HEK293 (cell line): Measurements from ENCODE around the gene ARHGAP26.

ENCODE experiments used
- CTCF ChIP-seq: fragments of 450-650 bp; formaldehyde crosslinking; IDR thresholded peaks from 2 replicates; pipeline ENCODE4 v1.5.1; 2016; ENCODE audit warnings: missing biosample characterization, missing genetic modification characterization
- GFI1B ChIP-seq: fragments of 450-650 bp; formaldehyde crosslinking; IDR thresholded peaks from 2 replicates; pipeline ENCODE4 v1.5.1; 2016; ENCODE audit warnings: missing biosample characterization, missing genetic modification characterization
- KLF10 ChIP-seq: fragments of 450-650 bp; IDR thresholded peaks from 2 replicates; pipeline ENCODE4 v1.5.1; 2018; ENCODE audit warnings: missing biosample characterization, mild to moderate bottlenecking, missing genetic modification characterization
- KLF7 ChIP-seq: fragments of 450-650 bp; formaldehyde crosslinking; IDR thresholded peaks from 2 replicates; pipeline ENCODE4 v1.5.1; 2016; ENCODE audit warnings: missing biosample characterization, missing genetic modification characterization, borderline replicate concordance
- PATZ1 ChIP-seq: fragments of 450-650 bp; formaldehyde crosslinking; IDR thresholded peaks from 2 replicates; pipeline ENCODE4 v1.5.1; 2016; ENCODE audit warnings: missing biosample characterization, missing genetic modification characterization
- PRDM1 ChIP-seq: fragments of 450-650 bp; formaldehyde crosslinking; IDR thresholded peaks from 2 replicates; pipeline ENCODE4; 2016; ENCODE audit warnings: missing biosample characterization, missing genetic modification characterization
- RBAK ChIP-seq: fragments of 450-650 bp; formaldehyde crosslinking; IDR thresholded peaks from 2 replicates; pipeline ENCODE4 v1.5.1; 2016; ENCODE audit warnings: missing biosample characterization, missing genetic modification characterization
- ZNF2 ChIP-seq: fragments of 450-650 bp; formaldehyde crosslinking; IDR thresholded peaks from 2 replicates; pipeline ENCODE4 v1.5.1; 2016; ENCODE audit warnings: missing biosample characterization, missing genetic modification characterization
- ZNF449 ChIP-seq: fragments of 450-650 bp; formaldehyde crosslinking; IDR thresholded peaks from 2 replicates; pipeline ENCODE4 v1.5.1; 2017; ENCODE audit warnings: missing biosample characterization, mild to moderate bottlenecking, missing genetic modification characterization, moderate library complexity
- ZNF645 ChIP-seq: fragments of 450-650 bp; formaldehyde crosslinking; IDR thresholded peaks from 2 replicates; pipeline ENCODE4; 2016; ENCODE audit warnings: missing biosample characterization, missing genetic modification characterization
- ZNF777 ChIP-seq: fragments of 450-650 bp; formaldehyde crosslinking; IDR thresholded peaks from 2 replicates; pipeline ENCODE4 v1.5.1; 2017; ENCODE audit warnings: missing biosample characterization, missing genetic modification characterization, borderline replicate concordance
- ZSCAN5A ChIP-seq: fragments of 450-650 bp; formaldehyde crosslinking; IDR thresholded peaks from 2 replicates; pipeline ENCODE4 v1.5.1; 2016; ENCODE audit warnings: missing biosample characterization, missing genetic modification characterization

GRCh38 chr5:142821733-142822487 lies 51.7 kb downstream of the ARHGAP26 start:
- TF ChIP-seq KLF10 (tag by site-specific recombination) (no peak), CTCF (tag by site-specific recombination) (no peak), GFI1B (tag by site-specific recombination) (no peak), PRDM1 (tag by site-specific recombination) (peak; percentile 73), ZNF449 (tag by site-specific recombination) (no peak), PATZ1 (no peak), ZNF777 (tag by site-specific recombination) (no peak), ZNF645 (no peak), ZNF2 (no peak), KLF7 (no peak), ZSCAN5A (tag by site-specific recombination) (no peak), RBAK (tag by site-specific recombination) (no peak)
